Caco-2 (cell line): ENCODE measurements around the gene CTNND2. TPM values are rescaled to one million over a fixed set of nuclear protein-coding genes. Genes with fewer than 3 reads are reported as not detected.

ENCODE experiments used
- BruUV-seq: library from RNA; stranded (reverse); fragments of 400-500 nt; replicated peaks from 2 replicates; lab custom pipeline; 2021; lab: Mats Ljungman, UMichigan
- CTCF ChIA-PET: fragments of 300-600 bp; sonication (Branson Sonifier 250); formaldehyde crosslinking; loops from one replicate; lab custom pipeline; 2022; ENCODE audit warnings: antibody characterized with exemption; lab: Charles Lee
- POLR2A ChIA-PET: fragments of 300-600 bp; sonication (Branson Sonifier 250); formaldehyde crosslinking; loops from one replicate; lab custom pipeline; 2022; ENCODE audit warnings: antibody characterized with exemption; lab: Charles Lee
- DNase-seq, 2 experiments: peaks; one replicate each; pipeline versions ENCODE4 v3.0.0 to v3.0.0-alpha.2; 2020 to 2022
- H3K27me3 ChIP-seq: replicated peaks from 2 replicates; pipeline ENCODE4 v1.6.0; 2011; ENCODE audit warnings: low read length; ENCODE audit not compliant: control insufficient read depth, insufficient read depth
- H3K36me3 ChIP-seq: 2 replicates; pipeline ENCODE4 v1.5.1; 2011; ENCODE audit warnings: low read length; ENCODE audit not compliant: control insufficient read depth, insufficient read depth
- H3K4me1 ChIP-seq: fragments of 250-450 bp; sonication (Bioruptor Pico); 2 replicates; pipeline ENCODE4 v1.5.1; 2020; ENCODE audit warnings: mild to moderate bottlenecking
- H3K4me3 ChIP-seq: 2 replicates; pipeline ENCODE4 v1.5.1; 2011; ENCODE audit warnings: low read depth, mild to moderate bottlenecking, control low read depth, low read length
- H3K9me3 ChIP-seq: fragments of 250-450 bp; sonication (Bioruptor Pico); 2 replicates; pipeline ENCODE4 v1.5.1; 2020; ENCODE audit warnings: mild to moderate bottlenecking, moderate library complexity
- H3K27ac Mint-ChIP-seq: one replicate; pipeline ENCODE4 v1.8.0; 2022; ENCODE audit warnings: mixed read lengths; ENCODE audit not compliant: unreplicated experiment
- H3K27me3 Mint-ChIP-seq: one replicate; pipeline ENCODE4 v1.8.0; 2022; ENCODE audit warnings: mixed read lengths; ENCODE audit not compliant: insufficient read depth, unreplicated experiment
- H3K36me3 Mint-ChIP-seq: one replicate; pipeline ENCODE4 v1.8.0; 2022; ENCODE audit warnings: mild to moderate bottlenecking, mixed read lengths; ENCODE audit not compliant: insufficient read depth, unreplicated experiment
- H3K4me1 Mint-ChIP-seq: one replicate; pipeline ENCODE4 v1.8.0; 2022; ENCODE audit warnings: low read depth, mixed read lengths; ENCODE audit not compliant: unreplicated experiment
- H3K4me3 Mint-ChIP-seq: one replicate; pipeline ENCODE4 v1.8.0; 2022; ENCODE audit warnings: mild to moderate bottlenecking, moderate library complexity, mixed read lengths; ENCODE audit not compliant: unreplicated experiment
- H3K9me3 Mint-ChIP-seq: one replicate; pipeline ENCODE4 v1.8.0; 2022; ENCODE audit warnings: mixed read lengths; ENCODE audit not compliant: unreplicated experiment
- intact Hi-C: fragments of 100-400 bp; cut with micrococcal nuclease; formaldehyde crosslinking; loops from one replicate; pipeline ENCODE4 v1.10.0; 2022; ENCODE audit not compliant: unreplicated experiment
- total RNA-seq: library from RNA; stranded (reverse); gene quantifications from 2 replicates; pipeline ENCODE4 v1.2.3, GENCODE V29; 2022
- TF ChIP-seq, protein P1 (sequence below), 2 experiments: fragments of 200-600 bp in 1 of 2; IDR thresholded peaks; 1 replicate in 1 of 2; 2 replicates in 1 of 2; pipeline versions ENCODE4 v1.5.1 to v1.8.0; 2011 to 2022; ENCODE audit warnings: antibody characterized with exemption in 1 of 2, control low read depth in 1 of 2, inconsistent platforms in 1 of 2, low read depth in 1 of 2, low read length in 1 of 2, mild to moderate bottlenecking in 1 of 2, moderate library complexity in 1 of 2; ENCODE audit not compliant: insufficient read depth in 1 of 2, severe bottlenecking in 1 of 2, unreplicated experiment in 1 of 2

CTNND2 gene
- total RNA-seq, 1 experiment from 2014 or later, result 0.32 TPM

DNA sequence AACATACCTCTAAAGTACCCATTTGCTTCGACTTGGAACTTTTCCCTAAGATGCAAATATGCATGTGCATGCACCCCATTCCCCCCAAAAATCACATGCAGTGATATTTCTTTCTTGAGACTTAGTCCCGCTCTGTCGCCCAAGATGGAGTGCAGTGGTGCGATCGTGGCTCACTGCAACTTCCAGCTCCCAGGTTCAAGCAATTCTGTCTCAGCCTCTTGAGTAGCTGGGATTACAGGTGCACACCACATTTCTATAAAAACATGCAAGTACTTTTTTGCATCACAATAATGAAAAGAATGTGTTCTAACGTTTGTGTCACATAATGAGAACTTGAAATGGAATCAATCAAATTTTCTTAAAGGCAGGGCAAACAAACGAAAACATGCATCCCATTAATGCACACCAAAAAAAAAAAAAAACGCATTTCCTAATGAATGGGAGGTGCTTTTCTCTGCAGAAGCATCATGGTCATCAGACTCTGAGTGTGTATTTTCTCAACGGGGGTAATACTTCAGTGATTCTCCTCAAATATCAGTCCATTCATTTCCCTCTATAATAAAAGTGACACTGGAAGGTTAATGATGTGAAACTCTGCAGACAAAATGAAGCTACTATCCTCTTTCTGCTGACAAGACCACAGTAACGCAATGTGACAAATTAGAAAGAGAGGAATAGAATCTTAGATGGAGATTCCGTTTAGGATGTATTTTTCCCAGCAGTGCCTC, 389.4 kb downstream of the CTNND2 start:
- ChIA-PET CTCF (no interaction called here), POLR2A (no interaction called here)
- peaks cover 17% of the 10 kb centered on the region for H3K4me1 ChIP-seq
- no peak for DNase-seq
- H3K27me3 ChIP-seq, result no peaks in the 10 kb centered on the region
- intact Hi-C loops, result no loop called here
- no peak overlapping the region for H3K4me3 ChIP-seq
- Mint-ChIP-seq H3K4me3 (no peak overlapping the region), H3K27ac (no peak overlapping the region), H3K9me3 (peaks cover 11% of the 10 kb centered on the region), H3K4me1 (peaks cover 13% of the 10 kb centered on the region), H3K36me3 (peaks cover 6% of the 10 kb centered on the region), H3K27me3 (no peaks in the 10 kb centered on the region)
- BruUV-seq, result no TSS peak
- H3K36me3 ChIP-seq, result no peaks in the 10 kb centered on the region
- H3K9me3 ChIP-seq, result no peaks in the 10 kb centered on the region
- TF ChIP-seq, protein P1, sequence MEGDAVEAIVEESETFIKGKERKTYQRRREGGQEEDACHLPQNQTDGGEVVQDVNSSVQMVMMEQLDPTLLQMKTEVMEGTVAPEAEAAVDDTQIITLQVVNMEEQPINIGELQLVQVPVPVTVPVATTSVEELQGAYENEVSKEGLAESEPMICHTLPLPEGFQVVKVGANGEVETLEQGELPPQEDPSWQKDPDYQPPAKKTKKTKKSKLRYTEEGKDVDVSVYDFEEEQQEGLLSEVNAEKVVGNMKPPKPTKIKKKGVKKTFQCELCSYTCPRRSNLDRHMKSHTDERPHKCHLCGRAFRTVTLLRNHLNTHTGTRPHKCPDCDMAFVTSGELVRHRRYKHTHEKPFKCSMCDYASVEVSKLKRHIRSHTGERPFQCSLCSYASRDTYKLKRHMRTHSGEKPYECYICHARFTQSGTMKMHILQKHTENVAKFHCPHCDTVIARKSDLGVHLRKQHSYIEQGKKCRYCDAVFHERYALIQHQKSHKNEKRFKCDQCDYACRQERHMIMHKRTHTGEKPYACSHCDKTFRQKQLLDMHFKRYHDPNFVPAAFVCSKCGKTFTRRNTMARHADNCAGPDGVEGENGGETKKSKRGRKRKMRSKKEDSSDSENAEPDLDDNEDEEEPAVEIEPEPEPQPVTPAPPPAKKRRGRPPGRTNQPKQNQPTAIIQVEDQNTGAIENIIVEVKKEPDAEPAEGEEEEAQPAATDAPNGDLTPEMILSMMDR (IDR thresholded peaks at IDR 0.05; ENCODE audit: insufficient read depth in 1 of 2, low read depth in 1 of 2, low read length in 1 of 2, severe bottlenecking in 1 of 2, unreplicated experiment in 1 of 2), result no peak

- no peaks in the 10 kb centered on the region for H3K9me3 ChIP-seq
- POLR2A ChIA-PET, result no interaction called here
- H3K27ac Mint-ChIP-seq, result no peak overlapping the region
Observed at GRCh38 chr5:11511878-11512277, 392.4 kb downstream of the CTNND2 start.

GRCh38 chr5:11510889-11511288, 393.4 kb downstream of the CTNND2 start:
- H3K27me3 ChIP-seq, result no peaks in the 10 kb centered on the region
- H3K36me3 ChIP-seq, result no peaks in the 10 kb centered on the region; the same call in 1 of the 2 replicates
- Mint-ChIP-seq H3K27me3 (no peaks in the 10 kb centered on the region), H3K27ac (no peak overlapping the region), H3K4me3 (no peak overlapping the region), H3K9me3 (peaks cover 11% of the 10 kb centered on the region), H3K36me3 (no peaks in the 10 kb centered on the region), H3K4me1 (peaks cover 20% of the 10 kb centered on the region)
- H3K9me3 ChIP-seq, result no peaks in the 10 kb centered on the region
- peaks cover 26% of the 10 kb centered on the region for H3K4me1 ChIP-seq
- ChIA-PET POLR2A (no interaction called here), CTCF (no interaction called here)
- TF ChIP-seq, protein P1 (IDR thresholded peaks at IDR 0.05; ENCODE audit: insufficient read depth in 1 of 2, low read depth in 1 of 2, low read length in 1 of 2, severe bottlenecking in 1 of 2, unreplicated experiment in 1 of 2), result no peak
- intact Hi-C loops, result no loop called here
- no peak overlapping the region for H3K4me3 ChIP-seq
- no TSS peak for BruUV-seq
- DNase-seq, result no peak

More at GRCh38 chr5:11511878-11512277, 392.4 kb downstream of the CTNND2 start:
- Histone ChIP-seq H3K4me1 (peaks cover 22% of the 10 kb centered on the region), H3K36me3 (no peaks in the 10 kb centered on the region; the same call in 1 of the 2 replicates), H3K27me3 (no peaks in the 10 kb centered on the region), H3K4me3 (no peak overlapping the region)
- DNase-seq, result no peak
- Mint-ChIP-seq H3K27me3 (no peaks in the 10 kb centered on the region), H3K36me3 (no peaks in the 10 kb centered on the region), H3K9me3 (peaks cover 5% of the 10 kb centered on the region), H3K4me1 (peaks cover 14% of the 10 kb centered on the region), H3K4me3 (no peak overlapping the region)
- no TSS peak for BruUV-seq
- CTCF ChIA-PET, result no interaction called here
- TF ChIP-seq, protein P1 (IDR thresholded peaks at IDR 0.05; ENCODE audit: insufficient read depth in 1 of 2, low read depth in 1 of 2, low read length in 1 of 2, severe bottlenecking in 1 of 2, unreplicated experiment in 1 of 2), result no peak
- intact Hi-C loops, result no loop called here
